Peyer's patch (tissue), 4 donors: ENCODE measurements around the gene OPCML.

ENCODE experiments used
- POLR2A ChIP-seq, 2 donors: fragments of 450-650 bp; IDR thresholded peaks; one replicate each; pipeline ENCODE4 v1.5.1; 2017; ENCODE audit warnings: antibody characterized with exemption in 2 of 2, mild to moderate bottlenecking in 2 of 2, moderate library complexity in 2 of 2
- TF ChIP-seq, protein P1 (sequence below), 6 experiments: fragments of 450-650 bp in 4 of 6; fragments of 200-600 bp in 2 of 6; sonication (generic) in 1 of 6; IDR thresholded peaks; one replicate each; pipeline ENCODE4 v1.5.1; 2017 to 2019; ENCODE audit warnings: antibody characterized with exemption in 6 of 6, mild to moderate bottlenecking in 3 of 6, moderate library complexity in 1 of 6

DNA sequence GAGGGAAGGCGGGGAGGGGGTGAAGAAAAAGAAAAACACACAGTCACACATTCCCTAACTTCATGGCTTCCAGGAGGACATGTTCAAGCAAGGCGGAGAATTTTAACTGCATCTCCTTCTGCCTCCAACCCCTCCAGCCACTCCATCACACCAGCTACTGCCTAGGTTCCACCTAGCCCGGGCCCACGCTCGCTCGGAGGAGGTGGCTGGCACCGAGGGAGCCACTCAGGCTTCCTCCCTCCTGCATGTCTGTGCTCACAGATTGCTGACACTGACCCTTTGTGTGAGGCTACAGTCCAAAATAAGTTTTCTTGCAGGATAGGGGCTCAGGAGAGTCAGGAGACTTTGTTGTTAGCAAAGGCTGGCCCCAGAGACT lies 9.4 kb upstream of the OPCML start:
- TF ChIP-seq, protein P1, sequence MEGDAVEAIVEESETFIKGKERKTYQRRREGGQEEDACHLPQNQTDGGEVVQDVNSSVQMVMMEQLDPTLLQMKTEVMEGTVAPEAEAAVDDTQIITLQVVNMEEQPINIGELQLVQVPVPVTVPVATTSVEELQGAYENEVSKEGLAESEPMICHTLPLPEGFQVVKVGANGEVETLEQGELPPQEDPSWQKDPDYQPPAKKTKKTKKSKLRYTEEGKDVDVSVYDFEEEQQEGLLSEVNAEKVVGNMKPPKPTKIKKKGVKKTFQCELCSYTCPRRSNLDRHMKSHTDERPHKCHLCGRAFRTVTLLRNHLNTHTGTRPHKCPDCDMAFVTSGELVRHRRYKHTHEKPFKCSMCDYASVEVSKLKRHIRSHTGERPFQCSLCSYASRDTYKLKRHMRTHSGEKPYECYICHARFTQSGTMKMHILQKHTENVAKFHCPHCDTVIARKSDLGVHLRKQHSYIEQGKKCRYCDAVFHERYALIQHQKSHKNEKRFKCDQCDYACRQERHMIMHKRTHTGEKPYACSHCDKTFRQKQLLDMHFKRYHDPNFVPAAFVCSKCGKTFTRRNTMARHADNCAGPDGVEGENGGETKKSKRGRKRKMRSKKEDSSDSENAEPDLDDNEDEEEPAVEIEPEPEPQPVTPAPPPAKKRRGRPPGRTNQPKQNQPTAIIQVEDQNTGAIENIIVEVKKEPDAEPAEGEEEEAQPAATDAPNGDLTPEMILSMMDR (IDR thresholded peaks at IDR 0.05): no peak
- no peak for TF ChIP-seq POLR2A (IDR thresholded peaks at IDR 0.05)
